ENCODE measurements around the gene KLF7.

KLF7 gene

GRCh38 chr2:207155516-207156444, 10.0 kb downstream of the KLF7 start:
- Histone ChIP-seq H3K27me3 (ENCODE audit: control insufficient read depth, insufficient read depth, low read length) (no peaks in the 10 kb centered on the region), H3K4me1 (ENCODE audit: control insufficient read depth, insufficient read depth, low read length) (peaks cover 90% of the 10 kb centered on the region), H3K4me2 (ENCODE audit: low read length) (peak overlapping the region; percentile 22), H3K36me3 (ENCODE audit: insufficient read depth, low read length) (peaks cover 28% of the 10 kb centered on the region), H3K4me3 (ENCODE audit: low read length) (no peak overlapping the region), H3K9ac (ENCODE audit: low read depth, low read length) (no peak overlapping the region), H3K9me3 (replicated peaks; ENCODE audit: low read length) (no peaks in the 10 kb centered on the region)

GRCh38 chr2:207154556-207155510, 10.9 kb downstream of the KLF7 start:
- Histone ChIP-seq H3K36me3 (ENCODE audit: insufficient read depth, low read length) (peaks cover 25% of the 10 kb centered on the region), H3K4me1 (ENCODE audit: control insufficient read depth, insufficient read depth, low read length) (peaks cover 90% of the 10 kb centered on the region), H3K9ac (ENCODE audit: low read depth, low read length) (no peak overlapping the region), H3K4me2 (ENCODE audit: low read length) (no peak overlapping the region), H3K9me3 (replicated peaks; ENCODE audit: low read length) (no peaks in the 10 kb centered on the region), H3K4me3 (ENCODE audit: low read length) (no peak overlapping the region), H3K27me3 (ENCODE audit: control insufficient read depth, insufficient read depth, low read length) (no peaks in the 10 kb centered on the region)

DNA sequence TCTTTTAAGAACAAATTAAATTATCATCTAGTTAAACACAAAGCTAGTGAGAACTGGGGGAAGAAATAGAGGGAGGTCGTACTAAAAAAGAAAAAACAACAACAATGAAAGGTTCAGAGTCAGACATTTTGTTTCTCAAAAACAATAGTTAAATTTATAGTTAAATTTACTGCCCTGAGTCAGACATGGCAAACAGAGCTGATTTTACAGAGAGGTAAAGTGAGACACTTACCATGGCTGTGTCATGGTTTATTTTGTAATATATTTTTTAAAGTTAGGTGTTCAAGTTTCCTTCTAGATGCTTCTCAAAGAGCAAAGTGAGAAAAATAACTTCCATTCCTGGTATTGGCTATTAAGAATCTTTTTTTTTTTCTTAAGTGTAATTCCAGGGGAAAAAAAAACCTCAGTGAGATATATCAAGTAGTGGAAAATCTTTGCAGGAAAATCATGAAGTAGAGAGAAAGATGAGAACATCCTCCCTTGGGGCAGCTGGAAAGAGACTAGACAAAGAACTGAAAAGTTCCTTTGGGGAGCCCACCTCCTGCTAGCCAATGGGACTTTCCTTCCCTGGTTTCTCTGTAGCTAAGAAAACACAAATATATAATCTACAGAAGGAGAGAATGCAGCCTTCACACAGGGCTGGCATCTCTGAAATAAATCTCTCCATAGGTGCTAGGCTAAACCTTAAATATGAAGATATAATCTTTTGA, 12.3 kb downstream of the KLF7 start:
- Histone ChIP-seq H3K27me3 (ENCODE audit: control insufficient read depth, insufficient read depth, low read length) (no peaks in the 10 kb centered on the region), H3K4me3 (ENCODE audit: low read length) (no peak overlapping the region), H3K36me3 (ENCODE audit: insufficient read depth, low read length) (peaks cover 30% of the 10 kb centered on the region), H3K4me2 (ENCODE audit: low read length) (peak overlapping the region; percentile 68), H3K4me1 (ENCODE audit: control insufficient read depth, insufficient read depth, low read length) (peaks cover 93% of the 10 kb centered on the region), H3K9ac (ENCODE audit: low read depth, low read length) (peak overlapping the region; percentile 23), H3K9me3 (replicated peaks; ENCODE audit: low read length) (no peaks in the 10 kb centered on the region)

DNA sequence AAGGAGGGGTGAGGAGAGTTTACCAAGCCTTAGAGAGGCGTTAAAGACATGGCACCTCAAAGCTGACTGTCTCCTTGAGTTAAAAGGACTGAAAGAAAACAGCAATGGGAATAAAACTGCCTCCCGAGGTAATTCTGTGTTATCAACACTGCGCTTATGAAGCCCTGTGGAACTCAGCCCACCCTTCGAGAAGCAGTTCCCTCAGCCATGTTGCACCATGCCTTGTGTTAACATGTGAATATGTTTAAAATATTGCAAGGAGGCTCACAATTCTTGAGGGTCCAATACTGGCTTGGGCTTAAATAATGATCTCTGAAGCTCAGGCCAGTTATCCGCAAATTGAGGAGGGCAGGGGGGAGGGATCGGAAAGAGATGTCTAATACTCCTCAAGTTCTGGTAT, 14.7 kb downstream of the KLF7 start:
- no peak overlapping the region for H3K4me3 ChIP-seq (ENCODE audit: low read length)
- no peaks in the 10 kb centered on the region for H3K9me3 ChIP-seq (replicated peaks; ENCODE audit: low read length)
- peaks cover 42% of the 10 kb centered on the region for H3K36me3 ChIP-seq (ENCODE audit: insufficient read depth, low read length)
- H3K9ac ChIP-seq (ENCODE audit: low read depth, low read length), result no peak overlapping the region
- H3K4me2 ChIP-seq (ENCODE audit: low read length), result peak overlapping the region; percentile 68
- H3K27me3 ChIP-seq (ENCODE audit: control insufficient read depth, insufficient read depth, low read length), result no peaks in the 10 kb centered on the region
- peaks cover 87% of the 10 kb centered on the region for H3K4me1 ChIP-seq (ENCODE audit: control insufficient read depth, insufficient read depth, low read length)

- H3K27me3 ChIP-seq (ENCODE audit: control insufficient read depth, insufficient read depth, low read length), result no peaks in the 10 kb centered on the region
- peak overlapping the region; percentile 2 for H3K9ac ChIP-seq (ENCODE audit: low read depth, low read length)
- peaks cover 80% of the 10 kb centered on the region for H3K4me1 ChIP-seq (ENCODE audit: control insufficient read depth, insufficient read depth, low read length)
- H3K4me2 ChIP-seq (ENCODE audit: low read length), result peak overlapping the region; percentile 24
- peaks cover 43% of the 10 kb centered on the region for H3K36me3 ChIP-seq (ENCODE audit: insufficient read depth, low read length)
- H3K4me3 ChIP-seq (ENCODE audit: low read length), result no peak overlapping the region
- no peaks in the 10 kb centered on the region for H3K9me3 ChIP-seq (replicated peaks; ENCODE audit: low read length)
Observed at GRCh38 chr2:207150284-207150683, 15.5 kb downstream of the KLF7 start.

GRCh38 chr2:207149249-207150213, 16.2 kb downstream of the KLF7 start:
- H3K27me3 ChIP-seq (ENCODE audit: control insufficient read depth, insufficient read depth, low read length), result no peaks in the 10 kb centered on the region
- H3K9me3 ChIP-seq (replicated peaks; ENCODE audit: low read length), result no peaks in the 10 kb centered on the region
- no peak overlapping the region for H3K9ac ChIP-seq (ENCODE audit: low read depth, low read length)
- no peak overlapping the region for H3K4me3 ChIP-seq (ENCODE audit: low read length)
- H3K4me2 ChIP-seq (ENCODE audit: low read length), result peak overlapping the region; percentile 24
- H3K36me3 ChIP-seq (ENCODE audit: insufficient read depth, low read length), result peaks cover 44% of the 10 kb centered on the region
- H3K4me1 ChIP-seq (ENCODE audit: control insufficient read depth, insufficient read depth, low read length), result peaks cover 80% of the 10 kb centered on the region

DNA sequence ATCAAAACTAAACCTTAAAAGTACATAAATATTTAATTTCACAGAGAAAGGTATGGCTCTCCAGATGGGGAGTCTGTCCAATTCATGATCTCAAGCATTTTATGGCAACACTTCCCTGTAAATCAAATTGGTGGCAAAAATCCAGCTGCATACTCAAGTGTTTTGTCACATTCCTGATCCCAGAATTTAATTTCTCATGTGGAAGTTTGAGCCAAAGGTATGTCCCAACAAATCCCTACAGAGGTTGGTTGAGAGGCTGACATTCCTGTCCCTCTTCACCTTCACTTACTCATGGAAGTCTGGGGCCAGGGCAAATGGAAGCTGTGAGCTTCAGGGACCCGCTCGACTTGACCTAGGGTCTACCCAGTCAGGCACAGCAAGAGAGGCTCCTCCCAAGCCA, 17.7 kb downstream of the KLF7 start:
- peaks cover 81% of the 10 kb centered on the region for H3K4me1 ChIP-seq (ENCODE audit: control insufficient read depth, insufficient read depth, low read length)
- H3K36me3 ChIP-seq (ENCODE audit: insufficient read depth, low read length), result peaks cover 44% of the 10 kb centered on the region
- no peaks in the 10 kb centered on the region for H3K9me3 ChIP-seq (replicated peaks; ENCODE audit: low read length)

GRCh38 chr2:207144173-207144785, 21.5 kb downstream of the KLF7 start:
- peaks cover 59% of the 10 kb centered on the region for H3K36me3 ChIP-seq (ENCODE audit: insufficient read depth, low read length)
- H3K9ac ChIP-seq (ENCODE audit: low read depth, low read length), result peak overlapping the region; percentile 63
- H3K4me1 ChIP-seq (ENCODE audit: control insufficient read depth, insufficient read depth, low read length), result peaks cover 70% of the 10 kb centered on the region
- peak overlapping the region; percentile 54 for H3K4me3 ChIP-seq (ENCODE audit: low read length)
- no peaks in the 10 kb centered on the region for H3K27me3 ChIP-seq (ENCODE audit: control insufficient read depth, insufficient read depth, low read length)
- no peaks in the 10 kb centered on the region for H3K9me3 ChIP-seq (replicated peaks; ENCODE audit: low read length)
- peak overlapping the region; percentile 77 for H3K4me2 ChIP-seq (ENCODE audit: low read length)

More for the DNA sequence above, 17.7 kb downstream of the KLF7 start:
- H3K9ac ChIP-seq (ENCODE audit: low read depth, low read length), result no peak overlapping the region
- peak overlapping the region; percentile 27 for H3K4me2 ChIP-seq (ENCODE audit: low read length)
- no peaks in the 10 kb centered on the region for H3K27me3 ChIP-seq (ENCODE audit: control insufficient read depth, insufficient read depth, low read length)
- H3K4me3 ChIP-seq (ENCODE audit: low read length), result no peak overlapping the region

DNA sequence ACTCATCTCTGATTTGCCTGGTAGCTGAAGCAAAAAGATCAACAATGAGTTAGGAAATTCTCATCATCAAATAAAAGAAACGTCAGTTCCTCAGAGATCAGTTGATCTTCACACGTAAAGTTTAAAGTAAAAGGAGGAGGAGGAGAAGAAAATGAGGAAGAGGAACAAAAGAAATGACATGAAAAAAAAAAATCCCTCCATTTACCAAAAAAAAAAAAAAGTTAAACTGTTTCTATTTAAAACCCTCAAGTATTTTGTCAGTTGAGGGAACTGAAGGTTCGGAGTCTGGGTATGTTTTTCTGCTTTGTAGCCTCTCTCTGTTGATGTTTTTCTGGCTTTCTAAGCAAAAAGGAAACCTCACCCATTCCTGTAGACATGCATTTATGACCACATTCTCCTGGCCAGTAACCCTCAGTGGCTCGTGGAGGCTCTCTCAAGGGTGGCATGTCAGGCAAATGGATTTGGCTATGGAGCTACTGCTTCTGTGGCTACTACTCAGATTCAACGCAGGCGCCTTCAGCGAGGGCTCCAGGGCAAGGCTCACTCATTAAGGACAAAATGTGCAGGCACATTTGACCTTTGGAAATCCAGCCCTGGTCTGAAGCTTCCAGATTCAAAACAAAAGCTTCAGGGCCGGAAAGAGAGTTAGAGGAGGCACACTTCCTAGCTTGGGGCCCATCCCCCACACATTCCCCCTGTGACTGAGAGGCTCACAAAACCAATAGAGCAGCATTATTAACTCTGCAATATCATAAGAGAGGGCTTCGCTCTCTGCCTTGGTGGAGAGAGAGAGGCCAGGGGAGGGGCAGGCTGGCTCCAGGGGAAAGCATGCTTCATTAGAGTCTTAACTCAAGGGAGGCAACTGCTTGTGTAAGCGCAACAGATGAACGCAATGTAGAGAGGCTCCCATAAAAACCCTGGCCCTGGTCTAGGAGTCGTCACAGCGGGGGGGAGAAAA, 22.3 kb downstream of the KLF7 start:
- Histone ChIP-seq H3K4me2 (ENCODE audit: low read length) (peak overlapping the region; percentile 77), H3K9ac (ENCODE audit: low read depth, low read length) (peak overlapping the region; percentile 63), H3K4me3 (ENCODE audit: low read length) (peak overlapping the region; percentile 54), H3K36me3 (ENCODE audit: insufficient read depth, low read length) (peaks cover 55% of the 10 kb centered on the region), H3K27me3 (ENCODE audit: control insufficient read depth, insufficient read depth, low read length) (no peaks in the 10 kb centered on the region), H3K4me1 (ENCODE audit: control insufficient read depth, insufficient read depth, low read length) (peaks cover 70% of the 10 kb centered on the region), H3K9me3 (replicated peaks; ENCODE audit: low read length) (no peaks in the 10 kb centered on the region)
